ENCODE measurements around the gene OPRD1.

The OPRD1 gene

DNA sequence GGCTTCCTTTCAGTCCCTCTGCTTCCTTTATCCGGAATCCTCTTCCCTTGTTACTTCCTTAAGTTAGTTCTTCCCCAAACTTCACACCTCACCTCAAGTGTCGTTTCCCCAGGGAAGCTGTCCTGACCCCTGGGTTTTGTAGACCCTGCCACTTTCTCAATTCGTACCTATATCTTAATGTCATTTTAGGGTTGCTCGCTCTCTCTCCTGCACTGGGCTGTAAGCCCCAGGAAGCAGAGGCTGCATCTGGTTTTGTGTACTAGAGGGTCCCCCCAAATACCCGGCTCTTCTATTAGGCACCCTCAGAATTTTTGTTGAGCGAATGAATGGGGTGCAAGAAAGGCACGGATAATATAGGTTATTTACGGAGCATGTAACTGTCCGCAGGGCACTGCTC lies 603 bp upstream of the OPRD1 start:
- H3K4me1 ChIP-seq (ENCODE audit: control extremely low read depth in 1 of 4, control insufficient read depth in 4 of 4, insufficient read depth in 4 of 4, low read length in 3 of 4) = peaks cover 0 to 22% (median 18%) of the 10 kb centered on the region in 4 experiments
- WGBS (ENCODE audit: insufficient coverage) = 28% methylated on average over 4 of the region's 9 CpGs
- H3K27me3 ChIP-seq (replicated peaks in 2 of 5; ENCODE audit: control insufficient read depth in 4 of 5, insufficient read depth in 5 of 5, low read length in 4 of 5) = peaks cover 5 to 70% (median 41%) of the 10 kb centered on the region in 5 experiments
- no peaks in the 10 kb centered on the region for H3K9me3 ChIP-seq (ENCODE audit: control extremely low read depth in 1 of 5, control insufficient read depth in 4 of 5, insufficient read depth in 2 of 5, low read depth in 1 of 5, low read length in 4 of 5)
- H3K27ac ChIP-seq (ENCODE audit: insufficient read depth in 1 of 2, low read depth in 1 of 2, low read length in 2 of 2, poor library complexity in 1 of 2, severe bottlenecking in 2 of 2) = no peak overlapping the region
- DNase-seq = no peak
- POLR2A ChIA-PET = no interaction called here
- peak overlapping the region in 1 of 7 experiments; percentile 10 for H3K4me3 ChIP-seq (ENCODE audit: control insufficient read depth in 1 of 7, extremely low read depth in 1 of 7, insufficient read depth in 4 of 7, low read depth in 2 of 7, low read length in 6 of 7)
- no peaks in the 10 kb centered on the region for H3K36me3 ChIP-seq (ENCODE audit: control insufficient read depth in 4 of 4, insufficient read depth in 4 of 4, low read length in 3 of 4)
- CTCF ChIA-PET = no interaction called here

DNA sequence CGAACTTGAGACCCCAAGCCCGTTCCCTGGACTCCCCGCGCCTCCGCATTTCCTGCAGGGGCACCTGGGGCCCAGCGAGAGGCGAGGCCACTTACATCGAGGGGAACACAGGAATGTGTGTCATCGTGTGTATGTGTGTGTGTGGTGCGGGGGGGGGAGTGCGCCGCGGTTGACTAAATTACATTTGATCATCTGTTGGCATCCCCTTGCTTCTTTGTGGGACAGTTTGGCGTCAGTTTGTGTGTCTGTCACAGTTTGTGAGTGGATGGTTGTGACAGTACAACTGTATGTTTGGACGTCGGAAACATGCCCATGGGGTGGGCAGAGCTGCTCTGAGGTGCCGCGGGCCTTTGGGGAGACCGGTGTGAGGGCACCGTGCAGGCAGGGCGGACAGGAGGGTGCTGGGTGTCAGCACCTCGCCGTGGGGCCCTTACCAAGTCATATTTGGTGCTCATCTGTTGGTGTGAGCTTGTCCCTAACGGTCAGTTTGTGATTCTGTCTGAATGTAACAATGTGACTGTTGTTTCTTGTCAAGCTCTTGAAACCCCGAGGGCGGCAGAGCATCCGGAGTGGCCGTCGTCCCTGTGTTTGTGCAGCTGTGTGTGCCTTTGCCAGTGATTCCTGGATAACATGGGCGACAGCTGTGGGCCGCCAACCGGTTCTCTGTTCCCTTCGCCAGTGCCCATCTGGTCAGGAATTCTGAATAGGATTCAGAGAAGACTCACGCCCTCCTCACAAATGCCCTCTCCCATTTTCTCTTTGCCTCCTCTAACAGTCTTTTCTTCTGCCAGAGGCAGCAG lies 899 bp downstream of the OPRD1 start:
- POLR2A ChIA-PET = no interaction called here
- Histone ChIP-seq H3K36me3 (ENCODE audit: control insufficient read depth in 4 of 4, insufficient read depth in 4 of 4, low read length in 3 of 4) (no peaks in the 10 kb centered on the region), H3K4me3 (ENCODE audit: control insufficient read depth in 1 of 7, extremely low read depth in 1 of 7, insufficient read depth in 4 of 7, low read depth in 2 of 7, low read length in 6 of 7) (peak overlapping the region in 1 of 7 experiments; percentile 36), H3K4me1 (ENCODE audit: control extremely low read depth in 1 of 4, control insufficient read depth in 4 of 4, insufficient read depth in 4 of 4, low read length in 3 of 4) (peaks cover 0 to 23% (median 18%) of the 10 kb centered on the region in 4 experiments), H3K9me3 (ENCODE audit: control extremely low read depth in 1 of 5, control insufficient read depth in 4 of 5, insufficient read depth in 2 of 5, low read depth in 1 of 5, low read length in 4 of 5) (no peaks in the 10 kb centered on the region), H3K27ac (ENCODE audit: insufficient read depth in 1 of 2, low read depth in 1 of 2, low read length in 2 of 2, poor library complexity in 1 of 2, severe bottlenecking in 2 of 2) (no peak overlapping the region), H3K27me3 (replicated peaks in 2 of 5; ENCODE audit: control insufficient read depth in 4 of 5, insufficient read depth in 5 of 5, low read length in 4 of 5) (peaks cover 5 to 77% (median 41%) of the 10 kb centered on the region in 5 experiments)
- CTCF ChIA-PET = no interaction called here
- 66% methylated on average over 31 of the region's 34 CpGs for WGBS (ENCODE audit: insufficient coverage)
- peak in 1 of 3 donors; percentile 15 for DNase-seq

DNA sequence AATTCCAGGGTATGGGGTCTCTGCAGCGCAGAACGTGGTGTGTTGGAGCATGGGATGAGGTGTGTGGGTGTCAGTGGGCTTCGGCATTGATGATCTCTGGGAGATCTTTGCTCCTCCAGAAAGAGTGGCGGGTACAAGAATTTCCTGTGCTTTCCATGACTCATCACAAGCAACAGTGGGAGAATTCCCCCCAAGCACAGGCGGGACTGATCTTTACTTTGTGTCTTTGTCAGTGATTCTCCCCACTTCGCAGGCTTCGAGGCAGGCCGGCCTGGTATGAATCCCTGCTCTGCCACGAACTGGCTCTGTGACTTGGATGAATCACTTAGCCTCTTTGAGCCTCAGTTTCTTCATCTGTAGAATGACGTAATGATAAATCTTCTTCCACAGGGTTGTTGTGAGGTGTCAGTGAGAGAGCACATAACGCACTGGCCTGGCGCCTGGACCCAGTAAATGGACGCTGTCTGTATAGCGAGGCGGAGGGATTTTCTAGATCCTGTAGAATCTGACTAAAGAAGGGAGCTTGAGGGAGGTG lies 2.0 kb downstream of the OPRD1 start:
- ChIA-PET CTCF (interaction anchor here (0.6 to 2.1 kb wide), 4 partner anchors 8 to 21 kb away, joined by 3 to 5 read pairs (median 3); no protein-coding TSS in a partner anchor), POLR2A (no interaction called here)
- no peaks in the 10 kb centered on the region for H3K9me3 ChIP-seq (ENCODE audit: control extremely low read depth in 1 of 5, control insufficient read depth in 4 of 5, insufficient read depth in 2 of 5, low read depth in 1 of 5, low read length in 4 of 5)
- H3K27me3 ChIP-seq (replicated peaks in 2 of 5; ENCODE audit: control insufficient read depth in 4 of 5, insufficient read depth in 5 of 5, low read length in 4 of 5) = peaks cover 5 to 72% (median 41%) of the 10 kb centered on the region in 5 experiments
- H3K27ac ChIP-seq (ENCODE audit: insufficient read depth in 1 of 2, low read depth in 1 of 2, low read length in 2 of 2, poor library complexity in 1 of 2, severe bottlenecking in 2 of 2) = no peak overlapping the region
- H3K36me3 ChIP-seq (ENCODE audit: control insufficient read depth in 4 of 4, insufficient read depth in 4 of 4, low read length in 3 of 4) = no peaks in the 10 kb centered on the region
- peaks cover 0 to 23% (median 18%) of the 10 kb centered on the region in 4 experiments for H3K4me1 ChIP-seq (ENCODE audit: control extremely low read depth in 1 of 4, control insufficient read depth in 4 of 4, insufficient read depth in 4 of 4, low read length in 3 of 4)
- no peak for DNase-seq
- no peak overlapping the region for H3K4me3 ChIP-seq (ENCODE audit: control insufficient read depth in 1 of 7, extremely low read depth in 1 of 7, insufficient read depth in 4 of 7, low read depth in 2 of 7, low read length in 6 of 7)
- WGBS (ENCODE audit: insufficient coverage) = 94% methylated on average over 15 of the region's 15 CpGs

DNA sequence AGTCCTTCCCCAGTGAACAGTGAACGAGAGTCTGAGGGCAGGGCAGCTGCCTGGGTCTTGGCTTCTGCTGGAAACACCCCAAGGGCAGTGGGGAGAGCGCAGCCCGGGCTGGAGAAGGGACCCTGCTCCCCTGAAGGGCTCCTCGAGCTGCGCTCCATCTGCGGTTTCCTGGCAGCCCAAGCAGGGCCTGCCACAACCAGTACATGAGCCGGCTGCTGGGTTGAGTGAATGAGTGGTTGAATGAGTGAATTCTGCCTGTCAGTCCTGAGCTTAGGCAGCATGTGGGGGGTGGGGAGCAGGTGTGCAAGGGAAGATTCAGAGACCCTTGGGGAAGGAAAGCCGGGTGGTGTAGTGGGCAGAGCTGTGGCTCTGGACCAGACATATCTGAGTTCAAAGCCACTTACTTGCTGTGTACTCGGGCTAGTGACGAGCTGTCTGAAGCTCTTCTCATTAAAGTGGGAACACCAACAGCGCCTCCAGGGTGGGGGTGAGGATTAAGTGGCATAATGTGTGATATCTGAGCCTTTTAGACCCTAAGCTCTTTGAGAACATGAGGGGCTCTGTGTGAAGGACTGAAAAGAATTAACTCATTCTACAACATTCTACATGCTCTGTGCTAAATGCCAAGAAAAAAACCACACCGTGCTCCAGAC lies 3.7 kb downstream of the OPRD1 start:
- H3K27ac ChIP-seq (ENCODE audit: insufficient read depth in 1 of 2, low read depth in 1 of 2, low read length in 2 of 2, poor library complexity in 1 of 2, severe bottlenecking in 2 of 2) = no peak overlapping the region
- peaks cover 5 to 58% (median 37%) of the 10 kb centered on the region in 5 experiments for H3K27me3 ChIP-seq (replicated peaks in 2 of 5; ENCODE audit: control insufficient read depth in 4 of 5, insufficient read depth in 5 of 5, low read length in 4 of 5)
- DNase-seq = peak in 2 of 3 donors; percentile 61 to 64
- H3K36me3 ChIP-seq (ENCODE audit: control insufficient read depth in 4 of 4, insufficient read depth in 4 of 4, low read length in 3 of 4) = no peaks in the 10 kb centered on the region
- ChIA-PET CTCF (interaction anchor here (0.6 to 2.1 kb wide), 6 partner anchors 9 to 384 kb away, joined by 3 to 6 read pairs (median 3); no protein-coding TSS in a partner anchor), POLR2A (no interaction called here)
- no peak overlapping the region for H3K4me3 ChIP-seq (ENCODE audit: control insufficient read depth in 1 of 7, extremely low read depth in 1 of 7, insufficient read depth in 4 of 7, low read depth in 2 of 7, low read length in 6 of 7)
- H3K4me1 ChIP-seq (ENCODE audit: control extremely low read depth in 1 of 4, control insufficient read depth in 4 of 4, insufficient read depth in 4 of 4, low read length in 3 of 4) = peaks cover 0 to 23% (median 18%) of the 10 kb centered on the region in 4 experiments
- 31% methylated on average over 9 of the region's 12 CpGs for WGBS (ENCODE audit: insufficient coverage)
- no peaks in the 10 kb centered on the region for H3K9me3 ChIP-seq (ENCODE audit: control extremely low read depth in 1 of 5, control insufficient read depth in 4 of 5, insufficient read depth in 2 of 5, low read depth in 1 of 5, low read length in 4 of 5)

DNA sequence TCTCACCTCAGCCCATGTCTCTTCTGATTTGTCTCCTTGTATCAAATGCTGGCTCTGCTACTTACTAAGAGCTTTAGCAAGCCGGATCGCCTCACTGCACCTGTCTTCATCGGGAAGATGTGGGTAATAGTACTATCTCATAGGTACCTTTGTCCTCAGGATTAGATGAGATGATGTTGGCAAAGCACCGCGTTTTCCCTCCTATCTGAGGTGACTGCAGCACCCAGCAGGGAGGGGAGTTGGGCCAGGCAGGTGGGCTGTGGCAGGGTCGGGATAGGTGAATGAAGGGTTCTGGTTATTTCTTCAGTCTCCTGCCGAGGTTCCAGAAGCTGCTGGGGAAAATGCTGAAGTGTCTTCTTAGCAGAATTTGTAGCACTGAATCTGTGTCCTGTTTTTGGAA lies 5.2 kb downstream of the OPRD1 start:
- no peak for DNase-seq
- Histone ChIP-seq H3K9me3 (ENCODE audit: control extremely low read depth in 1 of 5, control insufficient read depth in 4 of 5, insufficient read depth in 2 of 5, low read depth in 1 of 5, low read length in 4 of 5) (no peaks in the 10 kb centered on the region), H3K27me3 (replicated peaks in 2 of 5; ENCODE audit: control insufficient read depth in 4 of 5, insufficient read depth in 5 of 5, low read length in 4 of 5) (peaks cover 0 to 44% (median 23%) of the 10 kb centered on the region in 5 experiments), H3K4me1 (ENCODE audit: control extremely low read depth in 1 of 4, control insufficient read depth in 4 of 4, insufficient read depth in 4 of 4, low read length in 3 of 4) (peaks cover 0 to 20% (median 15%) of the 10 kb centered on the region in 4 experiments), H3K4me3 (ENCODE audit: control insufficient read depth in 1 of 7, extremely low read depth in 1 of 7, insufficient read depth in 4 of 7, low read depth in 2 of 7, low read length in 6 of 7) (no peak overlapping the region), H3K36me3 (ENCODE audit: control insufficient read depth in 4 of 4, insufficient read depth in 4 of 4, low read length in 3 of 4) (no peaks in the 10 kb centered on the region), H3K27ac (ENCODE audit: insufficient read depth in 1 of 2, low read depth in 1 of 2, low read length in 2 of 2, poor library complexity in 1 of 2, severe bottlenecking in 2 of 2) (no peak overlapping the region)
- ChIA-PET CTCF (no interaction called here), POLR2A (interaction anchor here (0.6 kb wide), 1 partner anchor 25 kb away, joined by 7 read pairs; no protein-coding TSS in a partner anchor)
- 96% methylated on average over 6 of the region's 7 CpGs for WGBS (ENCODE audit: insufficient coverage)

DNA sequence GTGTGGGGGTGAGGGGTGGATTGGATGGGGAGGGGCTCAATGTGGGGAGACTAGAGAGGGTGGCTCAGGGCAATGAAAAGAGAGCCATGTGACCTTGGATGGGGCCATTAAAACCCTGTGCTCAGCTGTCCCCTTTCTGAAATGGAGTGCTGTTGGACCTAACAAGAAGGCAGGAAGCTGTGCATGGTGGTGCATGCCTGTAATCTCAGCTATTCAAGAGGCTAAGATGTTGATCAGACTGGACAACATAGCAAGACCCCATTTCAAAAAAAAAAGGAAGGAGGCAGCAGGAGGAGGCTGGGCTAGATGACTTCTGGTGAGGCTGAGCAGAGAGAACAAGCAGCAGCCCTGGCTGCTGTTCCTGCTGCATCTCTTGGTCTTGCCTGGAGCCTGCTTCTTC lies 7.0 kb downstream of the OPRD1 start:
- ChIA-PET POLR2A (no interaction called here), CTCF (interaction anchor here (0.9 kb wide), 1 partner anchor 58 kb away, joined by 3 read pairs; no protein-coding TSS in a partner anchor)
- Histone ChIP-seq H3K36me3 (ENCODE audit: control insufficient read depth in 4 of 4, insufficient read depth in 4 of 4, low read length in 3 of 4) (no peaks in the 10 kb centered on the region), H3K4me3 (ENCODE audit: control insufficient read depth in 1 of 7, extremely low read depth in 1 of 7, insufficient read depth in 4 of 7, low read depth in 2 of 7, low read length in 6 of 7) (no peak overlapping the region), H3K27me3 (replicated peaks in 2 of 5; ENCODE audit: control insufficient read depth in 4 of 5, insufficient read depth in 5 of 5, low read length in 4 of 5) (peaks cover 0 to 26% (median 6%) of the 10 kb centered on the region in 5 experiments), H3K9me3 (ENCODE audit: control extremely low read depth in 1 of 5, control insufficient read depth in 4 of 5, insufficient read depth in 2 of 5, low read depth in 1 of 5, low read length in 4 of 5) (no peaks in the 10 kb centered on the region), H3K27ac (ENCODE audit: insufficient read depth in 1 of 2, low read depth in 1 of 2, low read length in 2 of 2, poor library complexity in 1 of 2, severe bottlenecking in 2 of 2) (no peak overlapping the region), H3K4me1 (ENCODE audit: control extremely low read depth in 1 of 4, control insufficient read depth in 4 of 4, insufficient read depth in 4 of 4, low read length in 3 of 4) (peaks cover 0 to 15% (median 11%) of the 10 kb centered on the region in 4 experiments)
- DNase-seq = no peak

DNA sequence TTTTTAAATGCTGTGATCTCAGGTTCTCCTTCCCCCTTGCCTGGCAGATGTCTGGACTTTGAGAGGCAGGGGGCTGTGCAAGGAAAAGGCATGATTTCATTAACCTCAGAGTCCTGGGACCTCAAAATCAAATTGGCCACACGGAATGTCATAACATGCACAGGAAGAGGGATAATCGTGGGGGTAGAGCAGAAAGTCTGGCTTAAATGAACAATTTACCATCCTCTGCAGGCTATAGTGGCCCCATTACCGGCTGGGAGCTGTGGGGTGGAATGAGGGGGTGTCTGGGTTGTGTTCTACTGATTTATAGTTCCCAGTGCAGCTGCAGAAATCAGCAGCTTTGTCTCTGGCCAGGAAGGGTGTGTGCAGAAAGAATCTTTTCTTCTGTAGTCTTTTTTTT lies 10.8 kb downstream of the OPRD1 start:
- Histone ChIP-seq H3K4me1 (ENCODE audit: control extremely low read depth in 1 of 4, control insufficient read depth in 4 of 4, insufficient read depth in 4 of 4, low read length in 3 of 4) (no peaks in the 10 kb centered on the region), H3K9me3 (ENCODE audit: control extremely low read depth in 1 of 5, control insufficient read depth in 4 of 5, insufficient read depth in 2 of 5, low read depth in 1 of 5, low read length in 4 of 5) (no peaks in the 10 kb centered on the region), H3K4me3 (ENCODE audit: control insufficient read depth in 1 of 7, extremely low read depth in 1 of 7, insufficient read depth in 4 of 7, low read depth in 2 of 7, low read length in 6 of 7) (no peak overlapping the region), H3K36me3 (ENCODE audit: control insufficient read depth in 4 of 4, insufficient read depth in 4 of 4, low read length in 3 of 4) (no peaks in the 10 kb centered on the region), H3K27ac (ENCODE audit: insufficient read depth in 1 of 2, low read depth in 1 of 2, low read length in 2 of 2, poor library complexity in 1 of 2, severe bottlenecking in 2 of 2) (no peak overlapping the region), H3K27me3 (replicated peaks in 2 of 5; ENCODE audit: control insufficient read depth in 4 of 5, insufficient read depth in 5 of 5, low read length in 4 of 5) (no peaks in the 10 kb centered on the region)
- WGBS (ENCODE audit: insufficient coverage) = 88% methylated on average over 1 of the region's 3 CpGs
- CTCF ChIA-PET = no interaction called here
- DNase-seq = no peak
- POLR2A ChIA-PET = no interaction called here
